Measurements from ENCODE around the gene RASSF5.
"Not testable (repeated sequence)": the region's sequence is repeated elsewhere in the genome, so short reads cannot be mapped to it uniquely, and the experiment has no call there.

The RASSF5 gene

DNA sequence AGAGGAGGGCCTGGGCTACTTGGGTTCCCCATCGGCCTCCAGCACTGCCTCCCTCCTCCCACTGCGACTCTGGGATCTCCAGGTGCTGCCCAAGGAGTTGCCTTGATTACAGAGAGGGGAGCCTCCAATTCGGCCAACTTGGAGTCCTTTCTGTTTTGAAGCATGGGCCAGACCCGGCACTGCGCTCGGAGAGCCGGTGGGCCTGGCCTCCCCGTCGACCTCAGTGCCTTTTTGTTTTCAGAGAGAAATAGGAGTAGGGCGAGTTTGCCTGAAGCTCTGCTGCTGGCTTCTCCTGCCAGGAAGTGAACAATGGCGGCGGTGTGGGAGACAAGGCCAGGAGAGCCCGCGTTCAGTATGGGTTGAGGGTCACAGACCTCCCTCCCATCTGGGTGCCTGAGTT lies 80.6 kb downstream of the RASSF5 start:
- no peak for DNase-seq (ENCODE audit: low read depth)

DNA sequence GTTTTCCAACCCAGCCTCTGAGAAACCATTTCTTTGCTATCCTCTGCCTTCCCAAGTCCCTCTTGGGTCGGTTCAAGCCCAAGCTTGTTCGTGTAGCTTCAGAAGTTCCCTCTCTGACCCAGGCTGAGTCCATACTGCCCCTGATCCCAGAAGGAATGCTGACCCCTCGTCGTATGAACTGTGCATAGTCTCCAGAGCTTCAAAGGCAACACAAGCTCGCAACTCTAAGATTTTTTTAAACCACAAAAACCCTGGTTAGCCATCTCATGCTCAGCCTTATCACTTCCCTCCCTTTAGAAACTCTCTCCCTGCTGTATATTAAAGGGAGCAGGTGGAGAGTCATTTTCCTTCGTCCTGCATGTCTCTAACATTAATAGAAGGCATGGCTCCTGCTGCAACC lies 81.2 kb downstream of the RASSF5 start:
- DNase-seq (ENCODE audit: low read depth), result peak; percentile 33

DNA sequence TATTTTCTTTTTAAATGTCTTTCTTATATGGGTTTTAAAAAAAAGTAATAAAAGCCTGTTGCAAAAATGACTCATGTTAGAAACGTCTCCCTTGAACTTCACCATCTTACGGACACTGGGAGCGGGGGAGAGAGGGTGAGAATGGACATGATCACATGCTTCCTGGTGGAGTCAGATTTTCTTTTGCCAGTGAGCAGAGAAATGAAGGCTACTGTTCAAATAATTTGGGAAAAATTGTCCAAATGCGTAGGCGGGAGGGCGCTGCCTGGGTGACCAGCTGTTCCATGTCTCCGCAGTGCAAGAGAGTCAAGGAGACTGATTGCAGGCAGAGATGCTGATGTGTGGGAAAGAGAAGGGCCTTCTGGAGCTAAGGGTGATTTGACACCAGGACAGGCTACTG lies 81.9 kb downstream of the RASSF5 start:
- DNase-seq (ENCODE audit: low read depth), result peak; percentile 96

DNA sequence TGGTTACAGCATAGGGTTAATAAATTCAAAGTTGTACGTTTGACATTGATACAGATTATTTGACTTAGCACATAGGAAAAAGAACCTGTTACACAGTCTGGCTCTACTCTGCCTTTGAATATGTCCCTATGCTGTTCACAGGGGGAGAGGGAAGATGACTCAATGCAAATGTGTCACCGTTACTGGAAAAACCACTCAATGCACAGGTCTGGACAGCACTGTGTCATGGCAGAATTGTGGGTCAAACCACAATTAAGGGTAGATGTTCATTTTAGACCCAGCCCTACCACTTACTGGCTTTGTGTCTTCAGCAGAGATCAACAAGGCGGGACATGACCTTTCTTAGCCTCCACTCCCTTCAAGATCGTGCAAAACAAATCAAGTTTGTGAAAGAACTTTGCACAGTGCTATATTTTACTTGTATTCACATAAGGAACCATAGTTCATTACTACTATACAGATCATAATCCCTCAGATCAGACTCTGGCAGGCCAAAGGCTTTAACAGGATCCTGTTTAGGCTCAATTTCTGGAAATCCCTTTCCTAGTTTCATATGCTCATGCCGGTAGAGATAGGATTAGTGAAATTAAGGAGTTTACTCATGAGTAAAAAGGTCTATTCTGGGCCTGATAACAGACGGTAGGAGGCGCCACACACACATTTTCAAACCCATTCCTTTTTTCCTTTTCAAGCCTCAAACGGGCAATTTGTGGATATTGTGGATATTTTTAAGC lies 82.9 kb downstream of the RASSF5 start:
- DNase-seq (ENCODE audit: low read depth), result peak; percentile 75

DNA sequence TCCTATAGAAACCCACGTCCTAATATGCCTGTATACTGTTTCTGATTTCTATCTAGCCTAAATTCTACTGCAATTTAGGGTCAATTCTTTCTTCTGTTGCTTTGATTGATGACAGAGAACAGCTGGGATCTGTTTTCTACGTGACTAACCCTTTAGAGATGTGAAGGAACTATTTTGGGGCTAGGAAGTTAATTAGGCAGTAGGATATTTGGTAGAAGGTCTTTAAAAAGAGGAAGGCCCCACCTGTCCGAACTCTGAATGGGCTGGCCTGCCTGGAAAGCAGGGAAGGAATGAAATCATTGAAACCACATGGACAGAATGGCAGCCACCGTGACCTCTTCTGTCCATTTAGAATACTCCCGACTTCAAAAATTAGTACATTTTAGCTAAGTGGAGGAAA lies 83.9 kb downstream of the RASSF5 start:
- DNase-seq (ENCODE audit: low read depth), result no peak

DNA sequence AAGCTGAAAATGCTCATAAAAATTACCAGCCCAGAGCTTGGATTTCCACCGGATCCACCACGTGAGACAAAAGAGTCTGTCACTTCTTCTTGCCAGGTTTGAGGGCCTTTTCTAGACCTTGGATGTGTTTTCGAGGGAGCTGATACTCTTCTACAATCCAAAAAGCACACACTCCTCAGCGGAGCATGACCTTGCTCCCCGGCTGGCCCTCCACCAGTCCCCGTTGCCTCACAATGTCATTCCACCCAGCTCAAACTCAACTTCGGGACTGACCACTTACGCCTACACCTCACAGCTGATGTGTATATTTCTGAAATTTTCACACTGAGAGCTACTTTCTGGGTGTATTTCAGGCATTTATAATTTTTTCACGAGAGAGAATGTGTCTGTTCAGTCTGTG lies 84.4 kb downstream of the RASSF5 start:
- DNase-seq (ENCODE audit: low read depth), result no peak

DNA sequence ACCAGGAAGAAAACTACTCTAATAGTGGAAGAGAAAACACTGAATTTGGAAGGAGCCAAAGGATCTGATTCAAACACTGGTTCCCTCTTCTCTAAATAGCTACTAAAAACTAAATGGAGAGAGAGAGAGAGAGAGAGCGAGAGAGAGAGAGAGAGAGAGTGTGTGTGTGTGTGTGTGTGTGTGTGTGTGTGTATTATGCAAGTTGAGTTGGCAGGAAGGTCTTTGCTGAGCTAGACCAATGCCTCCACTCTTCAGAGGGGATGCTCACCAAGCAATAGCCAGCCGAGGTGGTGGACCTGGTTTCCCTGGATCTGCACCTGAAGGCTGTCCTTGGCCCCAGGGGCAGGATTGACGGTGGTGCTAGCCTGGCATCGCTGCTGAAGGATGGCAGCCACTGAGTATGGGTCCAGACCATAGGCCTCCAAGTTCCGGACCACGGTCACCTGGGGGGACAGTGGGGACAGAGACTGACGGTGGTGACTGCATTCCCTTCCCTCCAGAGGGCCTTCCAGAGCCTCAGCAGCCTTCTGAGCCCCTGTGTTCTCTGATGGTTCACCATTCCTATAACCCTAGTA lies 86.1 kb downstream of the RASSF5 start:
- no peak for DNase-seq (ENCODE audit: low read depth)

DNA sequence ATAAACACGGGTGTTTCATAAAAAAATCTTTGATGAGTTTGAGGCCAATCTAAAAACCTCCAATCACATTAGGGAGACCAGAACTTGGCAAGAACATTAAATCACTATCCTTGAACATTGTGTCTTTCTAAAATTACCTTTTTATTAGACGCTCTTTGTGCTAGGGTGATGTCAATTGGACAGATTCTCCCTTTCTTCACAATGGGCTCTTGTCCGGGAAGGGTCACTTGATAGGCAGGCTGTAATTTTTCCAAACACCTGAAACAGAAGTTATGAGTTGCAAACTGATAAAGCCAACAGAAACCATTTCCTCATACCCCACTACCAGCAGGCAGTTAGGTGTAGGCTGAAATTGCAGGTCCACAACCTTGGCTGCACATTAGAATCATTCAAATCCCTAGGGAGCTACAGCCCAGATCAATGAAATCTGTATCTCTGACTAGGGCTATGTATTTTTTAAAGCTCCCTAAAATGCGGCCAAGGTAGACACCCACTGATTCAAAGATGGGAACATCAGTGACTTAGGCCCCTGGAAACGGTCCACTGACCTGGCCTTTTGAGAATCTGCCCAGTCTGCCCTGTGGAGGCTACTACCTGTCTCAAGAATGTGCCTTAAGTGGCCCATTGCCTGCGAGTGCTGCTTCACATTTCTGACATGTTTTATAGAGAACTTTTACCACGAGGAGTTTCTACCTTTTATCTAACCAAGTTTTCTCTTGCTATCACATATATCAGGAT lies 88.4 kb downstream of the RASSF5 start:
- DNase-seq (ENCODE audit: low read depth), result no peak

DNA sequence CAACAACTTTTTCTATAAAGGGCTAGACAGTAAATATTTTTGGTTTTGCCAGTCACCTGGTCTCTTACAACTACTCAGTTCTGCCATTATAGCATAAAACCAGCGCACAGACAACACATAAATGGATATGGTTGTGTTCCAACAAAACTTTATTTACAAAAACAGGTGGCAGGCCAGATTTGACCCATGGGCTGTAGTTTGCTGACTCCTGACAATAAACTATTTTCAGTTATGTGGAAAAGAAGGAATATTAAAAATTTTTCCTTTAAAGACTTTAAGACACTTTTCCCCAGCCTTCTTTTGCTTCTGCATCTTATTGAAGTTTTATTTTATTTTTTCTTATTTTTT lies 89.0 kb downstream of the RASSF5 start:
- no peak for DNase-seq (ENCODE audit: low read depth)

DNA sequence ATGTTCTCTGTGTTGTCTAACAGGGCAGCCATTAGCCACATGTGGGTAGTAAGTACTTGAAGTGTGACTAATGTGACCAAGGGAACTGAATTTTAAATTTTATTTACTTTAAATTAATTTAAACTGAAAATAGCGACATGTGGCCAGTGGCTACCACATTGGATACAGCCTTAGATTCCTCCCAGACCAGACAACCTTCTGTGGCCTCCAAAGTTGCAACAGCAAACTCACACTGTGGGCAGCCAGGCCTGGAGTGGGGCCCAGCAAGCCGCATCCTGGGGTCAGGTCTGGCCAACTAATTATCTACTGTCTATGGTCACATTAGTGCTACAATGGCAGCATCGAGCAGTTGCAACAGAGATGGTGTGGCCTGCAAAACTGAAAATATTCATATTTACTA lies 93.2 kb downstream of the RASSF5 start:
- DNase-seq (ENCODE audit: low read depth), result peak; percentile 17

DNA sequence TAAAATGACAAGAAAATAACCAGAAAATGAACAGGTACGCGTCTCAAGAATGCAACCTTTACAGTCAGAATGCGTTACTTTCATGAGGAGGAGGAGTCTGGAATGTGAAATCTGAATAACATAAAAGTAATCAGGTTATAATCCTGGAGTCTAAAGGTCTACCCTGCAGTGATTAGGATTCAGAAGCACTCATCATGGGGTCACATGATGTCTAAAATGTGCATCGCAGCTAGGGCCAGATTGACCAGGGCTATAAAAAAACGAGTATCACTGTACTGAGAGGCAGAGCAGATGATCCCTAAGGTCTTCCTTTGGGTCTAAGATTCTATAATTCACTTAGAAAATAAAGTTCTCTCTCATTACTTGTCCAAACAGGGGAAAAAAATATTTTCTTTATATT lies 97.5 kb downstream of the RASSF5 start:
- no peak for DNase-seq (ENCODE audit: low read depth)

DNA sequence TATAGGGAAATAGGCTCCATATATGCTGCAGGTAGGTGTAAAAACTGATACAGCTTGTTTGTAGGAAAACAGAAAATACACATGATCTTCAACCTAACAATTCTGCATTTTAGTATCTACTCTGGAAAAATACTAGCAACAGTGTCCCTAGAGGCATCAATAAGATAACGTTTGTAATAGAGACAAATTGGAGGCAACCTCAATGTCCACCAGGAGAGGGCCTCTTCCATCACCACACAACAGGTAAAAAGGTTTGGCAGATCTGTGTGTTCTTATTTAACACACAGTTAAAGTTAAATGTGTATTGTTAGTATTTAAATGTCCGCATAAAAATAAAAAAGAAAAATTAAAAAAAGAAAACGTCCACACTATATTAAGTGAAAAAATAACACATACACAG lies 99.5 kb downstream of the RASSF5 start:
- peak; percentile 47 for DNase-seq (ENCODE audit: low read depth)

DNA sequence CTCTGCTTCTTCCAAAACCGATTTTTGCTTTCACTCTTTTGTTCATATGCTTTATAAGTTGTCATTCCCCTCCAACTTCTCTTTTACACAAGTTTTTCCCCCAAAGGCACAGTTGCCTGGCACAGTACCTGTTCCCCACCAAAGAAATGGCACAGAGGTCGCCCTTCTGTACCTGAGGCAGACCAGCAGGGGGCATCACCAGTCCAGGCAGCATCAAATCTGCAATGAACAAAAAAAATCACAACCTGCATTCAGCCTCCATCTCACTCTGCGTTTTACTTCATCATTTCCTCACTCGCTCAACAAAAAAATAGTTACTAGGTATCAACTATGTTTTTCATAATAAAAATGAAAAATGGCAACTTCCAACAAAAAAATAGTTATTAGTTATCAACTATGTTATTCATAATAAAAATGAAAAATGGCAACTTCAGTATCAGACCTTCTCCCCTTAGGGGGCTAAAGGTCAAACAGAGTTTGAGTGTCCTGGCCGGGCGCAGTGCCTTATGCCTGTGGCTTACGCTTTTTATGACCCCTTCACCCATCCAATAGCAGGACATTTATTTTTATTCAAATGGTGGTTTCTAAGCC lies 100.9 kb downstream of the RASSF5 start:
- peak; percentile 36 for DNase-seq (ENCODE audit: low read depth)

DNA sequence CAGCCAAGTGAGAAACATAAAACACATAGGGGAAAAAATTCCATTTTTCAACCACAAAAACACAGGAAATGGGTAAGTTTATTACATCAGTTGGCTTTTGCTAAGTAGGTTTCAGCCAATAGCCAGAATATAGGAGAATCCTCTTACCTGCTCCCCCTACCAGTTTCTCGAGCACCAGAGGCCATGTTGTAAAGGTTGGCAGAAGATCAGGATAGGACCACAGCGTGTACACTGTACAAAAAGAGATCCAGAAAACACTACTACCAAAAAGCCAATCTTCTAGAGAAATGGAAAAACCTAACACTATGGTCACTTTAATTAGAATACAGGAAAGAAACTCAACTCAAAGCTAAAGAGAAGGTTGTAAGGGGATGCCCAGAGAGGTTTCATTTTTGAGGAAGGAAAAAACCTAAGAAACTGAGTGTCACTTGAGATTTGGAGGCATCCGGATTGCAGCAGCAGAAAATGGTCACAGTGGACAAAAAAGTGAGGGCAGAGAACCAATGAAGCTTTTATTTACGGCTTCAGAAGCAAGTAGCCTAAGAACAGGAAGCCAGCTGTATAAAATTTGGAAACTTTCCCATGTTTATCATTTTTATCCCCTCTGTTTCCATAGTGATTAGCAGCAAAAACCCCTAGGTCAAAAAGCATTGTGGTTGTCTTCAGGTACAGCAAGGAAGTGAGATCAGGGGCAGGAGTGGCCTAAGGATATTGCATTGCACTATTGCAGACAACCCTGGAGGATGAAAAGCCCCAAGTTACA lies 102.1 kb downstream of the RASSF5 start:
- peak; percentile 45 for DNase-seq (ENCODE audit: low read depth)

DNA sequence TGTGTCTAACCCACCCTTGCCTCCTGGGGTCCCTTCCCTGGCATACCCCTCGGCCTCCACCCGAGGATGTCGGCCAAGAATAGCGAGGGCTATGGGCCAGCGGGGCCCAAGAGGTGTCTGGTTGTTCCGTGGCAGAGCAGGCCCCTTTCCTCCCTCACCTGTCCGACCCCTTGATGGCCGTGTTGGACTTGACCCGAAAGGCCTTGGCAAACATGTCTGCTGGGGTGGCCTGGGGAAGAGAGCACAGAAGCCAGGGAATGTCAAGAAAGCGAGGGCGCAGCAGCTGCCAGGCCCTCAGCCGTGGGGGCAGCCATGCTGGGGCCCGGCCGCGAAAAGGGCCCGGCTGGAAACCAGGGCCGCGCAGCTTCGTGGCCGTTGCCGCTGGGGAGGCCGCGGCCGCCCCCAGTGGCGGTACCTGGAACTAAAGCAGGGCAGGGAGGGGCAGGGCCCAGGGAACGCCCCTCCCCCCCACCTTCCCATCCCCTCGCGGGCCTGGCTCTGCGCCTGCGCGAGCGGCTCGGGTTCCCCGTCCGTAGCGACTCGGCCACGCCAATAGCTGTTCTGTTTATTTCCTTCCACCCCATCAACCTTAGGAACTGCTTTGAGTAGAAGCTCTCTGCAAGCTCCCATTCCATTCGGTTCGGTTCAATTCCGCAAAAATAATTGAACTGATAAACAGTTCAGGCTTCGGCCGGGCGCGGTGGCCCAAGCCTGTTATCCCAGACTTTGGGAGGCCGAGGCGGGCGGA lies 105.0 kb downstream of the RASSF5 start, which contains the start of gene EIF2D:
Gene EIF2D (minus strand): TSS at position 337 of the 748 bp plus-strand sequence. CDS start 123 bp downstream, at position 214.
- peak; percentile 88 for DNase-seq (ENCODE audit: low read depth)

DNA sequence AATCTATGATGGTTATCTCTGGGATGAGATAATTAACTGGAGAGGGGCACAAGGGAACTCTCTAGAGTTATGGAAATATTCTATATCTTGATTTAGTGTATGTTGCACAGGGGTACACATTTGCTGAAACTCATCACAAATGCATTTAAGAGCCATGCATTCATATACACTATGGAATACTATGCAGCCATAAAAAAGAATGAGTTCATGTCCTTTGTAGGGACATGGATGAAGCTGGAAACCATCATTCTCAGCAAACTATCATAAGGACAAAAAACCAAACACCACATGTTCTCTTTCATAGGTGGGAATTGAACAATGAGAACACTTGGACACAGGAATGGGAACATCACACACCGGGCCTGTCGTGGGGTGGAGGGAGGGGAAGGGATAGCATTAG lies 119.1 kb downstream of the RASSF5 start:
- DNase-seq (ENCODE audit: low read depth), result not testable (repeated sequence)

DNA sequence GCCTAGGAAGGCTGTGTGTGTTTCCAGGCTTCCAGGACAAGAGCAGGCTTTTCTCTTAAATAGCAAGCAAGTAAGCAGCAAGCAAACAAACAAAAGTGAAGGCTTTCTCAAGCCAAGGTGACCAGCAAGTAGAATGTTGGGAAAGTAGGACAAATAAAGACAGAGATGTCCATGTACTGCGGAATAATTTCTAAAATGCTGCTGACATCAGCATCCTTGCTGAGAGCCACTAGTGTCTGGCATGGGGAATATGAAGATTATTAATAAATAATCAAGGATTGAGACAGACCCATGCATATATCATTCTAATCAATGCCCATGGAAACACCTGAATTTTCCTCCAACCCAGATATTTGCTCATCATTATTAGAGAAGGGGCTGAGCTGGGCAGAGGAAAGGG lies 121.6 kb downstream of the RASSF5 start:
- DNase-seq (ENCODE audit: low read depth), result no peak

DNA sequence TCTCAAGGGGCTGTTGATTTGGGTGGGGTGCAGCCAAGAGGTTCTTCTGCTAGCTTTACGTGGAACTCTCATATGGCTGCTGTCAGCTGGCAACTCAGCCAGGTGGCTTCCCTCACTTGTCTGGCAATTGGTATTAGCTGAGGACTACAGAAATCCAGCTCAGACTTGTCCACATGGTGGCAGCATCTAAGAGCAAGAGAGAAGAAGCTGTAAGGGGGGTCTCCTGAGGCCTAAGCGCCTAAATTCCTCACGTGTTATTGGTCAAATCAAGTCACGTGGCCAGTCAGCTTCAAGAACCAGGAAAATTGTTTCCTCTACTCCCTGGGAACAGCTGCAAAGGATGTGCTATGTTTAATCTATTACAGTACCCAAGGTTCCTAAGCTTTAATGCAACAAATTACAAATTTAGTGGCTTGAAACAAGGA lies 123.8 kb downstream of the RASSF5 start:
- peak; percentile 87 for DNase-seq (ENCODE audit: low read depth)

DNA sequence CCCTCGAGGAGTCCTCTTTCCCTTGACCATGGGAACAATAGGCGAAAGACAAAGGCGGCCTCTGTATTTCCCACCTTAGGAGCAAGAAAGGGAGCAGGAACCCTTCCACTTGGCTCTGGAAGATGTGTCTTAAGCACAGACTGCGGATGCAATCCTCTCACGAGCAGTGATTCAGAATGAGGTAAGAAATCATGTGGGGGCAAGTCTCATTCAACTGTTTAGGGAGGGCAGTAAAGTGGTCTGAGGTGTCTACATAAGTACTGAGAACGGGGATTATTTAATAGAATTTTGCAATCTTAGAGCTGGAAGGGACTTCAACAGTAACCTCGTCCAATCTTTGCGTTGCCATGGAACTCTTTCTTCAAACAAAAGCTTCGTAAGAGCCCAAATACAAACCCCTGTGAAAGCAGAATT lies 126.4 kb downstream of the RASSF5 start:
- peak; percentile 94 for DNase-seq (ENCODE audit: low read depth)

DNA sequence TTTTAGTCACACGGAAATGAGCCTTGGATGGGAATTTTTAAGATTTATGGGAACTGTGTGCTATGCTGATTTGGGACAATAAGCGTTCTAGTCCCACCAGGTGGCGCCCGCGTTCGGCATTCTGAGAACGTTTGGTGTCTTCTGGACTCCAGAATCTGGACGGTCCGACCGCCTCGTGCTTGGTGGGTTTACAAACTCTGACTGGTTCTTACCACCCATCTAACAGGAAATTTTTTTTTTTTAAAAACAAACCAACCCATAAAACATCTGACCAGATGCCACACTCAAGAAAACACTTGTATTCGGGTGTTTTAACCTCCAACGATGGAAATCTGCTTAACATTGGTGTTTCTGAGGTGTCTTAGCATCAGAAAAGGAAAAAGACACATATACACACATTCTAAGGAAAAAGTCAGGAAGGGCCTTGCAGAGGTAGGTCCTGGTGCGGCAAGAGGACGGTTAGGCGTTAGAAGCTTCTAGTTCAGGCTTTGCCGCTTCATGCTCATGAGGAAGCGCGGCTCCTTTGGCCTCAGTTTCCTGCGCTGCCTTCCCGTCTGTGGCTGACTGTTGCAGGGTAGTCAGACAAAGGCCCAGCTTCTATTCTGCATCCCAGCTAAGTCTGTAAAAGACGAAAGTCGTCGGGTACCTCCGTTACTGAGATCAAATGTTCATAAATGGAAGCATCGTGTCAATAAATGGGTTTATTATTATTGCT lies 127.2 kb downstream of the RASSF5 start:
- peak; percentile 85 for DNase-seq (ENCODE audit: low read depth)

Measured in iris pigment epithelial cell (primary cell).